Measurements from ENCODE around the gene CCDC102A.
"Not testable (repeated sequence)": the region's sequence is repeated elsewhere in the genome, so short reads cannot be mapped to it uniquely, and the experiment has no call there.

CCDC102A gene

GRCh38 chr16:57564571-57565270 lies 28.4 kb upstream of the CCDC102A start:
- no peak for DNase-seq

- no peak for DNase-seq
Observed at GRCh38 chr16:57563761-57564160, 27.4 kb upstream of the CCDC102A start.

GRCh38 chr16:57563487-57563750 lies 27.0 kb upstream of the CCDC102A start:
- no peak for DNase-seq

- no peak for DNase-seq
Observed at GRCh38 chr16:57562669-57563486, 26.5 kb upstream of the CCDC102A start.

GRCh38 chr16:57562066-57562465 lies 25.7 kb upstream of the CCDC102A start:
- DNase-seq, result no peak

GRCh38 chr16:57559072-57559790 lies 22.9 kb upstream of the CCDC102A start:
- DNase-seq, result no peak

GRCh38 chr16:57556941-57557541 lies 20.7 kb upstream of the CCDC102A start:
- DNase-seq, result no peak

- no peak for DNase-seq
Observed at GRCh38 chr16:57555831-57556230, 19.5 kb upstream of the CCDC102A start.

GRCh38 chr16:57551057-57551456 lies 14.7 kb upstream of the CCDC102A start:
- peak in 2 of 6 experiments; percentile 25 to 27 for DNase-seq

GRCh38 chr16:57549730-57550129 lies 13.4 kb upstream of the CCDC102A start:
- DNase-seq, result no peak

- DNase-seq, result no peak
Observed at GRCh38 chr16:57548408-57548807, 12.0 kb upstream of the CCDC102A start.

- not testable (repeated sequence) for DNase-seq
Observed at GRCh38 chr16:57547524-57547923, 11.2 kb upstream of the CCDC102A start.

- DNase-seq, result no peak
Observed at GRCh38 chr16:57544124-57544653, 7.8 kb upstream of the CCDC102A start.

GRCh38 chr16:57541754-57542435 lies 5.5 kb upstream of the CCDC102A start:
- no peak for DNase-seq

GRCh38 chr16:57540906-57541753 lies 4.8 kb upstream of the CCDC102A start:
- DNase-seq, result no peak

- no peak for DNase-seq
Observed at GRCh38 chr16:57540387-57540786, 4.0 kb upstream of the CCDC102A start.

- no peak for DNase-seq
Observed at GRCh38 chr16:57539072-57539796, 2.9 kb upstream of the CCDC102A start.

GRCh38 chr16:57538235-57538721 lies 1.9 kb upstream of the CCDC102A start:
- DNase-seq, result no peak

GRCh38 chr16:57537581-57538234 lies 1.3 kb upstream of the CCDC102A start:
- no peak for DNase-seq

GRCh38 chr16:57537194-57537505 lies 779 bp upstream of the CCDC102A start:
- no peak for DNase-seq

All from stimulated activated naive CD4-positive, alpha-beta T cell (primary cell).